GM21515 (cell line): Measurements from ENCODE around the gene LCP2.
"Not testable (repeated sequence)": the region's sequence is repeated elsewhere in the genome, so short reads cannot be mapped to it uniquely, and the experiment has no call there.

Experiments
- ATAC-seq: cut with Tn5 transposase; IDR thresholded peaks from one replicate; pipeline ENCODE4 v1.9.1; 2021; ENCODE audit not compliant: unreplicated experiment

LCP2 gene

GRCh38 chr5:170250810-170251317 lies 46.7 kb downstream of the LCP2 start:
- no peak for ATAC-seq

GRCh38 chr5:170249355-170249754 lies 48.2 kb downstream of the LCP2 start:
- no peak for ATAC-seq

- not testable (repeated sequence) for ATAC-seq
Measured at GRCh38 chr5:170248931-170249227, 48.7 kb downstream of the LCP2 start.

DNA sequence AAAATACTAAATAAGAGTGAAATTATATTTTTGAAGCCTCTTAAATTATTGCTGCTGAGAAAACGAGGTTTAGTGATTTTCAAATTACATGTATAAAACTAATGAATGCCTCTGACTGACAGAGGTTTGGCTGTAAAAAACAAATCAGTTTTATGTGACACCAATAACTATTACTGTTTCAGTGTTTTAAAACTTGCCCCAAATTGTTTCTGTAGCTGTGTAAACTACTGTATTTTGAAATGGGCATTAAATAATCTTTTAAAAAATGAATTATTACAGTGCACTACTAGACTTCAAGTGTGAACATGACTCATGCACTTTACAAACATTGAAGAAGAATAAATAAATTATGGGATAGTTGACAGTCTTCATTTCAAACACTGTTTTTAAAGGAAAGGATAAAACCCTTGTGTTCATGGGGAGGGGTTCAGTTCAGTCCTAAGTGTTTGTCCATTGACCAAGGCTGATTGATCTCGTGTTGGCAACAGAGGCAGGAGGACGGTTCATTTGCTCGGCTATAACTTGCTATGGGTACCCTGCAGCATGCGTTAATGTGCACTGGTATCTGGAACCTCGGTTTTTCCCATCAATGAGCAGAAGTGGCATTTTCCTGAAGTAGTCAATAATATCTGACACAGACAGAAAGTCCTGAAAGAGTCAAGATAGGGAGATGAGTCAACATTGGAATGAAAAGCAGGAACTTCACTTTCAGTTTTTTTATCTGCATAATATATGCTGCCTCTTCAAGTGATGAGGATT lies 49.2 kb downstream of the LCP2 start:
- no peak for ATAC-seq

- ATAC-seq, result no peak
Measured at GRCh38 chr5:170247363-170247762, 50.2 kb downstream of the LCP2 start.

DNA sequence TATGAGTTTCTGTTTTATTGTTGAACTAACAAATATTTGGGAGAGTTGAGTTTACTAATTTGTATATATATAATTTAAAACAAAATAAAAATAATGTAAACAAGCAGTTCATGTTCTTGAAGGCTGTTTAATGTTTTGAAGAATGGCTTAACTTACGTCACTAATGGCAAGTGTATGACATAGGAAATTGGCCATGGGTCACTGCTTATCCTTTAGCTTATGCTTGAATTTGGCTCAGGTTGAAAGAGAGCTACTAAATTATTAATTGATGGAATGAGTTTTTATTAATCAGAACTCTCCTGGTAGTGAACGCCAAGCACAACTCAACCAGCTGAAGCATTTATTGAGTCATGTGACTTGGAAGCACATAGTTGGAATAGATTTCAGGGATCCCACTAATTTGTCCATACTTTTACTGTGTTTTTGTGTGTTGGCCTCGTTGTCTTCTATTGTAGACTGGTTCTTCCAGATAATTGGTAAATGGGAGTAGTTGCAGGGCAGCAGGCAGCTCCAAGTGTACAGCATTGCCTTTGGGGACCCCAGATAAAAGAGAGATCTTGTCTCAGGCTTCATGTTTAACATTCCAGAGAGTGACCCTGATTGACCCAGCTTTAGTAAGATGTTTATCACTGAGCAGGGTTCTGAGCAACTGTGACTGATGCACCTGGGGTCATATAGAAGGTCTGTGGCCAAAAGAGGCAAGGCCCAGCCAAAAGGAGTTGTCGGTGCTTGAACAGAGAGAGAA lies 51.3 kb downstream of the LCP2 start:
- ATAC-seq, result no peak

- not testable (repeated sequence) for ATAC-seq
Measured at GRCh38 chr5:170245436-170245835, 52.1 kb downstream of the LCP2 start.

GRCh38 chr5:170238456-170239196 lies 59.0 kb downstream of the LCP2 start:
- no peak for ATAC-seq

- ATAC-seq, result no peak
Measured at GRCh38 chr5:170235876-170236864, 61.4 kb downstream of the LCP2 start.

GRCh38 chr5:170233358-170233892 lies 64.2 kb downstream of the LCP2 start:
- ATAC-seq, result no peak

GRCh38 chr5:170232786-170233185 lies 64.8 kb downstream of the LCP2 start, which contains the start of gene C5orf58:
Gene C5orf58 (plus strand): TSS chr5:170232985. CDS start chr5:170234977, 1,992 bp downstream.
- no peak for ATAC-seq

- no peak for ATAC-seq
Measured at GRCh38 chr5:170228762-170229435, 68.7 kb downstream of the LCP2 start.

DNA sequence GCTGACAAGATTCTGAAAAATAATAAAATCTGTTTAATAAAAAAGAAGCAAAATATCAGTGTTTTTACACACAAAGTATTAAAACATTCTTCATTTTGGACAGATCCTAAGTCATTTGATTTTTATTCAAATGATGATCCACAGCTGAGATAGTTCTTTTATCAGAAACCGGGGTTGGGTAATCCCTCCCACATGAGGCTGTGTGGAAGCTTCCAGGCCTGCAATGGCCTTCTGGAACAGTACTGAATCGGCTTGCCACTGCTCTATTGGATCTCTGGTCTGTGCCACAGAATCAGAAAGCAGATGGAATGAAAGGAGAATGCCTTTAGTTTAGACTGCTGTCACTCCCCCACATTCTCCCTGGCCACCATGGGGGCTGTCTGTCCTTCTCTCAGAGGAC lies 70.9 kb downstream of the LCP2 start:
- no peak for ATAC-seq

GRCh38 chr5:170226129-170226615 lies 71.4 kb downstream of the LCP2 start:
- ATAC-seq, result no peak

GRCh38 chr5:170225326-170226128 lies 72.0 kb downstream of the LCP2 start:
- ATAC-seq, result no peak

DNA sequence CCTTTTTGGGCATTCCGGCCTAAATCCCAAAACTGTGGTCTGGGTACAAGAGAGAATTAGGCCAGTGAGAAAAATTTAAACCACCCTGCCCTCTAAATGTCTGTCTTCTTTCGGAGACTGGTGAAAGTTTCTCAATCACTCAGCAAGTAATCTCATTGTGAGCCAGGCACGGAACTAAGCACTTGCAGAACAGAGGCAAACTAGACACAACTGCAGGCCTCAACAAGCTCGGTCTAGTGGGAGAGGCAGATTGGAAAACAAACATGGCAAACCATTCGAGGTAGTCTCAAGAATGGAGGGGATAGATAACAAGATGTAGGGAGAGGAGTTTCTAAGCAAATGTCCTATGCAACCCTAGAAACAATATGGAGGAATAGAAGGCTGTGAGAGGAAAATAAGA lies 73.7 kb downstream of the LCP2 start:
- ATAC-seq, result no peak

DNA sequence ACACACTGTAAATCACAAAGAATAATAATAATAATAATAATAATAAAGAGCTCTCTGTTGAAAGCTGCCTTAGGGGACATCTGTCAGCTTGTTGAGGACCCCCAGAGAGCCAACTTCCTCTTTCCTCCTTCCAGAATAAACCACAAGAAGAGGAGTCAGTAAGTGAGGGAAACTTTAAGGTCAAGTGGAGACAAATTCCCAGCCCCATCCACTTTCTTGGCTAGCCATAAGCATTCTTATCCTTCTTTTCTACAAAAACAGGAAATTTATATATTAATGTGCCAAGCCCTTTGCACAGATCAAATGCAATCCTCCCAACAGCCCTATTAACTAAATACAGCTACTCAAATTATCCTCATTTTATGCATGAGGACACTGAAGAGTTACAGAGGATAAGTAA lies 74.2 kb downstream of the LCP2 start:
- no peak for ATAC-seq

DNA sequence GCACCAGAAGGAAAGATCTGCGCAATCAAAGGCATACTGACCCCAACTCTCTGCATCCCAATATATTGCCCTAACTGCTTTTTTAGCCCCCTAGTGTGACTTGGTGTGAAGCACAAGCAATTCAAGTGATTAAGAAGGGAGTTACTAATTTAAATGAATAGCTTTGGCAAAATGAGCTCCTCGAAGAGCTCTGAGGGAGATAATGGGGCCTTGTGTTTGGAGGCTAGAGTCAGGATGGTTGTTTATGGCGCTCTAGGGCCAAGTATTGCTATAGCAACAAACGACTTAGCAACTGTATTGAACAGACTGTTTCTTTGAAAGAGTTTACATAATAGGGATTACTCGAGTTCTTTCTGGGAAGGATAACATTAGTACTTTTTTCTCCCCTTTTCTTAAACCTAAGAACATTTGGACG lies 76.2 kb downstream of the LCP2 start:
- no peak for ATAC-seq

- no peak for ATAC-seq
Measured at GRCh38 chr5:170220191-170220590, 77.4 kb downstream of the LCP2 start.
